Neural progenitor cell (in vitro differentiated cells): ENCODE measurements around the gene ITLN1.

Source experiments
- EZH2 ChIP-seq: fragments of 200-600 bp; sonication (generic); IDR thresholded peaks from 2 replicates; pipeline ENCODE4 v1.6.1; 2017; ENCODE audit warnings: antibody characterized with exemption, mild to moderate bottlenecking, moderate library complexity
- EZH2phosphoT487 ChIP-seq: fragments of 200-600 bp; sonication (generic); IDR thresholded peaks from 2 replicates; pipeline ENCODE4 v1.6.1; 2017; ENCODE audit warnings: antibody characterized with exemption
- TF ChIP-seq, protein P1 (sequence below): fragments of 200-600 bp; sonication (generic); IDR thresholded peaks from 2 replicates; pipeline ENCODE4 v1.5.1; 2017; ENCODE audit warnings: antibody characterized with exemption, mild to moderate bottlenecking

DNA sequence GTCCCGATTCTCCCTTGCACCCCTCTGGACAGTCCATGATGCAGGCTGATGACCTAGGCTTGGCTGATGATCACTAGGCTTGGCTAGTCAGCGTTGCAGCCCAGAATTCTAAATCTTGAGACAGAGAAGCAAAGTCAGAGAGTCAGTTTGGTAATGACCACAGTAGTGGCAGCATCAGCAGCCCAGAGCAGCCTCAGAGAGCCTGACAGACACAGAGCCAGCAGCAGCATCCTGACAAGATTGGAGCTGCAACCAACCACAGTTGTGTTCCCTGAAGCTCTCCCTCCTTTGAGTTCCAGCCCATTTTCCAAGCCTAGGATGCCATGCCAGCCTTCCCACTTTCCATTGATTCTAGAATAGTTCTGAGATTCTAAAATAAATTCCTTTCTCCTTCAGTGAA lies 16.8 kb upstream of the ITLN1 start:
- TF ChIP-seq, protein P1, sequence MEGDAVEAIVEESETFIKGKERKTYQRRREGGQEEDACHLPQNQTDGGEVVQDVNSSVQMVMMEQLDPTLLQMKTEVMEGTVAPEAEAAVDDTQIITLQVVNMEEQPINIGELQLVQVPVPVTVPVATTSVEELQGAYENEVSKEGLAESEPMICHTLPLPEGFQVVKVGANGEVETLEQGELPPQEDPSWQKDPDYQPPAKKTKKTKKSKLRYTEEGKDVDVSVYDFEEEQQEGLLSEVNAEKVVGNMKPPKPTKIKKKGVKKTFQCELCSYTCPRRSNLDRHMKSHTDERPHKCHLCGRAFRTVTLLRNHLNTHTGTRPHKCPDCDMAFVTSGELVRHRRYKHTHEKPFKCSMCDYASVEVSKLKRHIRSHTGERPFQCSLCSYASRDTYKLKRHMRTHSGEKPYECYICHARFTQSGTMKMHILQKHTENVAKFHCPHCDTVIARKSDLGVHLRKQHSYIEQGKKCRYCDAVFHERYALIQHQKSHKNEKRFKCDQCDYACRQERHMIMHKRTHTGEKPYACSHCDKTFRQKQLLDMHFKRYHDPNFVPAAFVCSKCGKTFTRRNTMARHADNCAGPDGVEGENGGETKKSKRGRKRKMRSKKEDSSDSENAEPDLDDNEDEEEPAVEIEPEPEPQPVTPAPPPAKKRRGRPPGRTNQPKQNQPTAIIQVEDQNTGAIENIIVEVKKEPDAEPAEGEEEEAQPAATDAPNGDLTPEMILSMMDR, result no peak
- TF ChIP-seq EZH2 (no peak), EZH2phosphoT487 (no peak)
